Suprapubic skin (tissue), 4 donors: ENCODE measurements around the gene LRRC1.

Experiments used
- CTCF ChIP-seq, 2 donors: fragments of 200-600 bp in 1 of 2; fragments of 450-650 bp in 1 of 2; sonication (generic) in 1 of 2; IDR thresholded peaks; one replicate each; pipeline ENCODE4 v1.5.1; 2016 to 2019; ENCODE audit warnings: antibody characterized with exemption in 2 of 2, mild to moderate bottlenecking in 1 of 2, moderate library complexity in 1 of 2
- POLR2A ChIP-seq, 2 donors: fragments of 450-650 bp; IDR thresholded peaks; one replicate each; pipeline ENCODE4 v1.6.1; 2017; ENCODE audit warnings: antibody characterized with exemption in 2 of 2, mild to moderate bottlenecking in 2 of 2, moderate library complexity in 2 of 2
- POLR2AphosphoS5 ChIP-seq, 3 donors: sonication (generic); formaldehyde crosslinking; IDR thresholded peaks; one replicate each; pipeline ENCODE4 v1.6.1; 2017; ENCODE audit warnings: antibody characterized with exemption in 3 of 3

- TF ChIP-seq CTCF (IDR thresholded peaks at IDR 0.05) (no peak), POLR2AphosphoS5 (IDR thresholded peaks at IDR 0.05) (no peak), POLR2A (IDR thresholded peaks at IDR 0.05) (no peak)
These were observed 139.2 kb downstream of the LRRC1 start for GRCh38 chr6:53934023-53934422.
